Small intestine (tissue), 7 donors: ENCODE measurements around the gene LMTK3. TPM values are rescaled to one million over a fixed set of nuclear protein-coding genes. Genes with fewer than 3 reads are reported as not detected.

Experiments
- DNase-seq, 2 donors: peaks; one replicate each; pipeline versions ENCODE4 v3.0.0 to v3.0.0-alpha.2; 2013
- FAIRE-seq: peaks from 2 replicates; lab custom pipeline; 2012; peaks lifted over from hg19 to GRCh38; lab: Jason Lieb, UNC
- H3K27ac ChIP-seq, 3 donors: one replicate each; pipeline ENCODE4 v1.5.1; 2013; ENCODE audit warnings: low read length in 2 of 3, mild to moderate bottlenecking in 2 of 3, control low read depth in 1 of 3, inconsistent platforms in 1 of 3, low read depth in 1 of 3, moderate library complexity in 1 of 3
- H3K27me3 ChIP-seq, 3 donors: one replicate each; pipeline ENCODE4 v1.6.1; 2013; ENCODE audit warnings: low read length in 3 of 3, inconsistent platforms in 1 of 3; ENCODE audit not compliant: control insufficient read depth in 3 of 3, insufficient read depth in 3 of 3
- H3K36me3 ChIP-seq, 3 donors: one replicate each; pipeline ENCODE4 v1.6.1; 2013; ENCODE audit warnings: low read length in 3 of 3, inconsistent platforms in 1 of 3, low read depth in 1 of 3, mild to moderate bottlenecking in 1 of 3, moderate library complexity in 1 of 3; ENCODE audit not compliant: control insufficient read depth in 3 of 3, insufficient read depth in 2 of 3
- H3K4me1 ChIP-seq, 3 donors: one replicate each; pipeline ENCODE4 v1.6.1; 2013; ENCODE audit warnings: low read length in 2 of 3, inconsistent platforms in 1 of 3, low read depth in 1 of 3, mild to moderate bottlenecking in 1 of 3, moderate library complexity in 1 of 3; ENCODE audit not compliant: control insufficient read depth in 3 of 3, insufficient read depth in 2 of 3
- H3K4me3 ChIP-seq, 3 donors: one replicate each; pipeline ENCODE4 v1.5.1; 2013; ENCODE audit warnings: low read length in 3 of 3, control low read depth in 1 of 3, inconsistent platforms in 1 of 3, low read depth in 1 of 3, mild to moderate bottlenecking in 1 of 3, moderate library complexity in 1 of 3
- H3K9me3 ChIP-seq, 2 donors: one replicate each; pipeline ENCODE4 v1.6.1; 2013; ENCODE audit warnings: low read depth in 1 of 2, low read length in 1 of 2; ENCODE audit not compliant: control insufficient read depth in 2 of 2, insufficient read depth in 1 of 2
- WGBS, 3 donors: extraction: QIAGEN DNeasy Blood & Tissue Kit; methylation state at CpG; one replicate each; pipeline ENCODE4 v1.1.7; 2013; 5-methylcytosine and 5-hydroxymethylcytosine counted together
- polyA plus RNA-seq, 4 donors: library from polyadenylated mRNA; stranded (reverse) in 3 of 4; unstranded in 1 of 4; fragments of 200-250 nt in 3 of 4; fragments of 120-200 nt in 1 of 4; gene quantifications; one replicate each; pipeline versions ENCODE4 v1.2.1 to v1.2.3, GENCODE V29; 2013
- donor health status: healthy with polysubstance abuse.
- donor health status: control.
- donor health status: control.
- donor health status: Bipolar disorder and iron deficiency.
- donor health status: healthy.

Gene LMTK3
- polyA plus RNA-seq, 4 donors: 3.6 to 7.6 (median 7.1) TPM

GRCh38 chr19:48469289-48469881 is 42.2 kb downstream of the LMTK3 start, which contains the start of gene CYTH2:
Gene CYTH2 (plus strand): TSS chr19:48469369. CDS start chr19:48469508, 139 bp downstream.
- Histone ChIP-seq H3K27ac (peak within 1 kb of the TSS; percentile 89 to 95 (median 94)), H3K36me3 (peaks cover 5 to 45% (median 18%) of the 10 kb centered on the region in 3 donors), H3K27me3 (peaks cover 0 to 3% (median 0%) of the 10 kb centered on the region in 3 donors), H3K9me3 (no peaks in the 10 kb centered on the region), H3K4me1 (peaks cover 4 to 13% (median 8%) of the 10 kb centered on the region in 3 donors), H3K4me3 (peak within 1 kb of the TSS; percentile 81 to 90 (median 83))
- WGBS, 3 donors: 0 to 1% (median 0%) methylated on average over 43 to 66 of the region's 66 CpGs
- peak; percentile 79 to 90 for DNase-seq
- FAIRE-seq: no peak

DNA sequence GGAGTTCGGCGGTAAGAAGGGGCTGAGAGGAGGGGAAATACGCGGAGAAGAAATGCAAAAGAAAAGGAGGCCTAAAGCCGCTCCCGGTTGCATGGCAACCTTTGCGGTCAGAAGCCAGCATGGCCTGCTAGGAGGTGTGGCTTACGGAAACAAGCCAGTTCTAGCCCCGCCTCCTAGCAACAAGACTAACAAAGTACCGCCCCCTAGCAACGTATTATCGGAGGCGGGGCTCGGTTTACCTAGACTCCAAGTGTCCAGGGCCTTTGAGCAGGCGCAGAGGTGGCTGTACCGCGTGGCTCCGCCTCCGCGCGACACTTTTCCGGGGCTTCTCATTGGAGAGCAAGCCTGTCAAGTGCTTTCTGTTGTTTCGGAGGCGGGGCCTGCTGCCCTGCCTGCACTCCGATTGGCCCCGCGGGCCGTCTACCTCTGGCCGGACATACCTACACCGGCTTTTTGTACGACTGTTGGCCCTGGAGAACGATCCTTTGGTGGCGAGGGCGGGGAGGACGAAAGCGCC is 42.8 kb downstream of the LMTK3 start:
- Histone ChIP-seq H3K4me1 (peaks cover 4 to 13% (median 8%) of the 10 kb centered on the region in 3 donors), H3K27me3 (peaks cover 0 to 3% (median 0%) of the 10 kb centered on the region in 3 donors), H3K36me3 (peaks cover 5 to 39% (median 18%) of the 10 kb centered on the region in 3 donors), H3K27ac (peak overlapping the region; percentile 89 to 95 (median 94)), H3K9me3 (no peaks in the 10 kb centered on the region), H3K4me3 (peak overlapping the region; percentile 81 to 90 (median 83))
- WGBS, 3 donors: 0 to 1% (median 0%) methylated on average over 35 to 36 of the region's 36 CpGs
- peak; percentile 100 for DNase-seq
- peak; percentile 86 for FAIRE-seq

GRCh38 chr19:48466561-48467325 is 44.9 kb downstream of the LMTK3 start:
- Histone ChIP-seq H3K27me3 (peaks cover 0 to 3% (median 0%) of the 10 kb centered on the region in 3 donors), H3K36me3 (peaks cover 5 to 27% (median 6%) of the 10 kb centered on the region in 3 donors), H3K4me3 (no peak overlapping the region), H3K9me3 (no peaks in the 10 kb centered on the region), H3K27ac (no peak overlapping the region), H3K4me1 (peaks cover 4 to 13% (median 8%) of the 10 kb centered on the region in 3 donors)
- DNase-seq (no peak), FAIRE-seq (no peak)
- WGBS, 3 donors: 52 to 75% (median 62%) methylated on average over 16 of the region's 16 CpGs

DNA sequence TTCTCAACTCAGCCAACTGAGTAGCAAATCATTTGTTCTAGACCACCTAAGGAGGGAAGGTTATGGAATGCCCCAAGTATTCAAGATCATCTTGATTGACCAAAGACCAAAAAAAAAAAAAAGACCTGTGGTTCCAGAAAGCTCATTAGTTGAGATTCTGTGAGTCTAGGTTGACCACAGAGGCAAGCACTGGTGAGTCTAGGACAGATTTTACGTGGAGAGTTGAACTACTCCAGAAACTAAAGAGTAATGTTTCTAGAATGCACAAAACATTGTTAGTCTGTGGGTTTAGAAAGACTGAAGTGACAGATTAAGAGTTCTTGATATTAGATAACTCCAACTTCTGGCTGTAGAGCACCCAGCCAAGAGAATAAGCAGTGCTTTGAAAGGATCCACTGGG is 46.4 kb downstream of the LMTK3 start:
- Histone ChIP-seq H3K27me3 (peaks cover 0 to 3% (median 0%) of the 10 kb centered on the region in 3 donors), H3K9me3 (no peaks in the 10 kb centered on the region), H3K4me1 (peaks cover under 1 to 7% (median 3%) of the 10 kb centered on the region in 3 donors), H3K4me3 (no peak overlapping the region), H3K36me3 (peaks cover 0 to 12% (median 0%) of the 10 kb centered on the region in 3 donors), H3K27ac (no peak overlapping the region)
- no peak for FAIRE-seq
- no peak for DNase-seq
- 69 to 88% (median 81%) methylated on average over 1 of the region's 1 CpG for WGBS, 3 donors

- DNase-seq: no peak
- peaks cover 0 to 16% (median 0%) of the 10 kb centered on the region in 3 donors for H3K36me3 ChIP-seq
- no peaks in the 10 kb centered on the region for H3K9me3 ChIP-seq
- no peak overlapping the region for H3K4me3 ChIP-seq
- no peak for FAIRE-seq
- H3K4me1 ChIP-seq: no peaks in the 10 kb centered on the region
- WGBS, 3 donors: 81 to 92% (median 90%) methylated on average over 57 to 62 of the region's 62 CpGs
- H3K27ac ChIP-seq: no peak overlapping the region
- H3K27me3 ChIP-seq: peaks cover 0 to 3% (median 0%) of the 10 kb centered on the region in 3 donors
Observed at GRCh38 chr19:48461982-48462655, 49.5 kb downstream of the LMTK3 start.

GRCh38 chr19:48461651-48461981 is 50.0 kb downstream of the LMTK3 start:
- H3K36me3 ChIP-seq: peaks cover 0 to 21% (median 3%) of the 10 kb centered on the region in 3 donors
- H3K27ac ChIP-seq: no peak overlapping the region
- H3K9me3 ChIP-seq: no peaks in the 10 kb centered on the region
- H3K4me1 ChIP-seq: no peaks in the 10 kb centered on the region
- 93 to 99% (median 98%) methylated on average over 31 to 36 of the region's 36 CpGs for WGBS, 3 donors
- DNase-seq: no peak
- no peak for FAIRE-seq
- no peak overlapping the region for H3K4me3 ChIP-seq
- H3K27me3 ChIP-seq: no peaks in the 10 kb centered on the region

GRCh38 chr19:48458016-48458415 is 53.6 kb downstream of the LMTK3 start:
- FAIRE-seq: no peak
- H3K36me3 ChIP-seq: peaks cover 10 to 55% (median 11%) of the 10 kb centered on the region in 3 donors
- WGBS, 3 donors: 89 to 93% (median 93%) methylated on average over 2 of the region's 2 CpGs
- no peak overlapping the region for H3K27ac ChIP-seq
- no peak for DNase-seq
- no peak overlapping the region for H3K4me3 ChIP-seq
- H3K4me1 ChIP-seq: no peaks in the 10 kb centered on the region
- no peaks in the 10 kb centered on the region for H3K9me3 ChIP-seq
- no peaks in the 10 kb centered on the region for H3K27me3 ChIP-seq

DNA sequence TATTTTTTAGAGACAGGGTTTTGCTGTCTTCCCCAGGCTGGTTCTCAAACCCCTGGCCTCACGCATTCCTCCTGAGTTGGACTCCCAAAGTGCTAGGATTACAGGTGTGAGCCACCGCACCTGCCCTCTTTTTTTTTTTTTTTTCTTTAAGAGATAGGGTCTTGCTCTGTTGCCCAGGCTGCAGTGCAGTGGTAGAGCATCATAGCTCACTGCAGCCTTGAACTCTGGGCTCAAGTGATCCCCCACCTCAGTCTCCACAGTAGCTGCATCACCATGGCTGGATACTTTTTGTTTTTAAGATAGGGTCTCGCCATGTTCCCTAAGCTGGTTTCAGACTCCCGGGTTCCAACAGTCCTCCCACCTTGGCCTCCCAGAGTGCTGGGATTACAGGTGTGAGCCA is 54.8 kb downstream of the LMTK3 start:
- Histone ChIP-seq H3K4me1 (no peaks in the 10 kb centered on the region), H3K36me3 (peaks cover 15 to 58% (median 15%) of the 10 kb centered on the region in 3 donors), H3K27ac (no peak overlapping the region), H3K4me3 (no peak overlapping the region), H3K9me3 (no peaks in the 10 kb centered on the region), H3K27me3 (no peaks in the 10 kb centered on the region)
- 95 to 98% (median 98%) methylated on average over 4 of the region's 4 CpGs for WGBS, 3 donors
- DNase-seq (no peak), FAIRE-seq (no peak)
